Measurements from ENCODE around the gene FOXA2.

FOXA2 gene

GRCh38 chr20:22542427-22542826 lies 41.9 kb downstream of the FOXA2 start:
- FAIRE-seq (no peak), DNase-seq (ENCODE audit: insufficient read length, low spot score) (no peak)

GRCh38 chr20:22540832-22541231 lies 43.5 kb downstream of the FOXA2 start:
- FAIRE-seq (no peak), DNase-seq (ENCODE audit: insufficient read length, low spot score) (no peak)

- DNase-seq (ENCODE audit: insufficient read length, low spot score) (no peak), FAIRE-seq (no peak)
Observed at GRCh38 chr20:22536956-22537756, 47.2 kb downstream of the FOXA2 start.

GRCh38 chr20:22536141-22536828 lies 48.1 kb downstream of the FOXA2 start:
- DNase-seq (ENCODE audit: insufficient read length, low spot score) (no peak), FAIRE-seq (no peak)

GRCh38 chr20:22535483-22535882 lies 48.9 kb downstream of the FOXA2 start:
- DNase-seq (ENCODE audit: insufficient read length, low spot score) (no peak), FAIRE-seq (no peak)

GRCh38 chr20:22533823-22534751 lies 50.3 kb downstream of the FOXA2 start:
- no peak for FAIRE-seq
- DNase-seq (ENCODE audit: insufficient read length, low spot score), result no peak

- FAIRE-seq, result no peak
Observed at GRCh38 chr20:22532598-22532997, 51.8 kb downstream of the FOXA2 start.

GRCh38 chr20:22531756-22532155 lies 52.6 kb downstream of the FOXA2 start:
- no peak for FAIRE-seq
- no peak for DNase-seq (ENCODE audit: insufficient read length, low spot score)

More at GRCh38 chr20:22532598-22532997, 51.8 kb downstream of the FOXA2 start:
- DNase-seq (ENCODE audit: insufficient read length, low spot score), result no peak

- no peak for FAIRE-seq
- no peak for DNase-seq (ENCODE audit: insufficient read length, low spot score)
Observed at GRCh38 chr20:22531056-22531615, 53.2 kb downstream of the FOXA2 start.

All from GM19239 (cell line).